A549 (cell line): ENCODE measurements around the gene DCLRE1B.

Experiments used
- CEBPB ChIP-seq, 2 experiments: fragments of >200 bp in 1 of 2; sonication (Bioruptor Twin) in 1 of 2; formaldehyde crosslinking in 1 of 2; IDR thresholded peaks; 2 replicates each; pipeline ENCODE4 v1.6.1; 2012 to 2016
- ELK1 ChIP-seq: fragments of 150-350 bp; IDR thresholded peaks from 2 replicates; pipeline ENCODE4 v1.6.1; 2014; ENCODE audit warnings: low read depth, mild to moderate bottlenecking, low read length
- EP300 ChIP-seq, 2 experiments: fragments of >200 bp; sonication (Bioruptor Twin); formaldehyde crosslinking; IDR thresholded peaks; 2 replicates in 1 of 2; 3 replicates in 1 of 2; pipeline ENCODE4 v1.6.1; 2016 to 2017
- ESRRA ChIP-seq: fragments of 150-350 bp; IDR thresholded peaks from 2 replicates; pipeline ENCODE4 v1.6.1; 2014; ENCODE audit warnings: mild to moderate bottlenecking, low read length, borderline replicate concordance
- JUNB ChIP-seq: fragments of >200 bp; sonication (Bioruptor Twin); formaldehyde crosslinking; IDR thresholded peaks from 2 replicates; pipeline ENCODE4 v1.6.1; 2016
- MAFK ChIP-seq: fragments of 450-650 bp; IDR thresholded peaks from 2 replicates; pipeline ENCODE4 v1.6.1; 2014; ENCODE audit not compliant: partially characterized antibody
- MAX ChIP-seq: IDR thresholded peaks from 2 replicates; pipeline ENCODE4 v1.6.1; 2012
- MAZ ChIP-seq: fragments of 150-350 bp; IDR thresholded peaks from 2 replicates; pipeline ENCODE4 v1.6.1; 2014; ENCODE audit warnings: antibody characterized with exemption, low read depth, low read length, borderline replicate concordance
- POLR2A ChIP-seq: IDR thresholded peaks from 2 replicates; pipeline ENCODE4 v1.6.1; 2012; ENCODE audit warnings: mild to moderate bottlenecking, low read length
- RAD21 ChIP-seq, 2 experiments: fragments of >200 bp in 1 of 2; sonication (Bioruptor Twin) in 1 of 2; formaldehyde crosslinking in 1 of 2; IDR thresholded peaks in 1 of 2; conservative IDR thresholded peaks in 1 of 2; 2 replicates in 1 of 2; 3 replicates in 1 of 2; pipeline ENCODE4 v1.6.1; 2012 to 2018; ENCODE audit warnings: inconsistent platforms in 1 of 2
- RCOR1 ChIP-seq: fragments of 150-350 bp; IDR thresholded peaks from 2 replicates; pipeline ENCODE4 v1.6.1; 2014; ENCODE audit warnings: antibody characterized with exemption, low read length, low read depth
- TF ChIP-seq, protein P1 (sequence below): fragments of >200 bp; sonication (Bioruptor Twin); formaldehyde crosslinking; IDR thresholded peaks from 3 replicates; pipeline ENCODE4 v1.5.1; 2016
- TF ChIP-seq, protein P2 (sequence below): fragments of >200 bp; sonication (Bioruptor Twin); formaldehyde crosslinking; IDR thresholded peaks from 3 replicates; pipeline ENCODE4 v1.6.1; 2016
- TF ChIP-seq, protein P3 (sequence below): fragments of 450-650 bp; IDR thresholded peaks from 2 replicates; pipeline ENCODE4 v1.6.1; 2014; ENCODE audit warnings: antibody characterized with exemption

DNA sequence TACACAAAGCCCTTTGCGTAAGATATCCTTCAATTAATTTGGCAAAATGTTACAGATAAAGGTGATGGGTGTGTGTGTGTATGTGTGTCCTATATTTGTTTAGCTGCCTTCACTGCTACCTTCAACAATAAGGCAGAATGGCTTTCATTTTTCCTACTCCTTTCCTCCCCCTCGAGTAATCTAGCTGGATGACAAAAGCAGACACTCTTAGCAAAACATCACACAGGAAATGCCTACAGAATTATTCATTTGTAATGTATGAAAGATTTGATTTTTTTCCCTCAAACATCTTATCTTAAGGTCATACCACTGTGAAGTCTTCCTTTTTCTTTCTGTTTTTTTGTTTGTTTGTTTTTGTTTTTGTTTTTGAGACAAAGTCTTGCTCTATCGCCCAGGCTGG is 44.2 kb upstream of the DCLRE1B start:
- TF ChIP-seq MAZ, result no peak
- no peak for TF ChIP-seq ELK1
- TF ChIP-seq, protein P1, sequence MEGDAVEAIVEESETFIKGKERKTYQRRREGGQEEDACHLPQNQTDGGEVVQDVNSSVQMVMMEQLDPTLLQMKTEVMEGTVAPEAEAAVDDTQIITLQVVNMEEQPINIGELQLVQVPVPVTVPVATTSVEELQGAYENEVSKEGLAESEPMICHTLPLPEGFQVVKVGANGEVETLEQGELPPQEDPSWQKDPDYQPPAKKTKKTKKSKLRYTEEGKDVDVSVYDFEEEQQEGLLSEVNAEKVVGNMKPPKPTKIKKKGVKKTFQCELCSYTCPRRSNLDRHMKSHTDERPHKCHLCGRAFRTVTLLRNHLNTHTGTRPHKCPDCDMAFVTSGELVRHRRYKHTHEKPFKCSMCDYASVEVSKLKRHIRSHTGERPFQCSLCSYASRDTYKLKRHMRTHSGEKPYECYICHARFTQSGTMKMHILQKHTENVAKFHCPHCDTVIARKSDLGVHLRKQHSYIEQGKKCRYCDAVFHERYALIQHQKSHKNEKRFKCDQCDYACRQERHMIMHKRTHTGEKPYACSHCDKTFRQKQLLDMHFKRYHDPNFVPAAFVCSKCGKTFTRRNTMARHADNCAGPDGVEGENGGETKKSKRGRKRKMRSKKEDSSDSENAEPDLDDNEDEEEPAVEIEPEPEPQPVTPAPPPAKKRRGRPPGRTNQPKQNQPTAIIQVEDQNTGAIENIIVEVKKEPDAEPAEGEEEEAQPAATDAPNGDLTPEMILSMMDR, result no peak
- TF ChIP-seq POLR2A, result no peak
- TF ChIP-seq, protein P2, sequence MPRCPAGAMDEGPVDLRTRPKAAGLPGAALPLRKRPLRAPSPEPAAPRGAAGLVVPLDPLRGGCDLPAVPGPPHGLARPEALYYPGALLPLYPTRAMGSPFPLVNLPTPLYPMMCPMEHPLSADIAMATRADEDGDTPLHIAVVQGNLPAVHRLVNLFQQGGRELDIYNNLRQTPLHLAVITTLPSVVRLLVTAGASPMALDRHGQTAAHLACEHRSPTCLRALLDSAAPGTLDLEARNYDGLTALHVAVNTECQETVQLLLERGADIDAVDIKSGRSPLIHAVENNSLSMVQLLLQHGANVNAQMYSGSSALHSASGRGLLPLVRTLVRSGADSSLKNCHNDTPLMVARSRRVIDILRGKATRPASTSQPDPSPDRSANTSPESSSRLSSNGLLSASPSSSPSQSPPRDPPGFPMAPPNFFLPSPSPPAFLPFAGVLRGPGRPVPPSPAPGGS, result no peak
- TF ChIP-seq RCOR1, result no peak
- TF ChIP-seq CEBPB (IDR thresholded peaks at IDR 0.05), result no peak
- no peak for TF ChIP-seq MAFK
- TF ChIP-seq, protein P3, sequence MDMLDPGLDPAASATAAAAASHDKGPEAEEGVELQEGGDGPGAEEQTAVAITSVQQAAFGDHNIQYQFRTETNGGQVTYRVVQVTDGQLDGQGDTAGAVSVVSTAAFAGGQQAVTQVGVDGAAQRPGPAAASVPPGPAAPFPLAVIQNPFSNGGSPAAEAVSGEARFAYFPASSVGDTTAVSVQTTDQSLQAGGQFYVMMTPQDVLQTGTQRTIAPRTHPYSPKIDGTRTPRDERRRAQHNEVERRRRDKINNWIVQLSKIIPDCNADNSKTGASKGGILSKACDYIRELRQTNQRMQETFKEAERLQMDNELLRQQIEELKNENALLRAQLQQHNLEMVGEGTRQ, result no peak
- TF ChIP-seq ESRRA, result no peak
- no peak for TF ChIP-seq RAD21 (conservative IDR thresholded peaks at IDR 0.05 in 1 of 2, IDR thresholded peaks at IDR 0.05 in 1 of 2)
- no peak for TF ChIP-seq JUNB
- TF ChIP-seq MAX, result no peak
- TF ChIP-seq EP300 (IDR thresholded peaks at IDR 0.05), result no peak
